Activated CD4-positive, alpha-beta T cell treated with anti-CD3 and anti-CD28 coated beads, Interleukin-2, amount 10 ng/mL, durations not matched to agents 24 days and 14 days (primary cell): Measurements from ENCODE around the gene TCN2. TPM values are rescaled to one million over a fixed set of nuclear protein-coding genes. Genes with fewer than 3 reads are reported as not detected.

ENCODE experiments used
- total RNA-seq: library from RNA; stranded (reverse); gene quantifications from 2 replicates; pipeline ENCODE4 v1.2.3, GENCODE V29; 2022

Gene TCN2
- total RNA-seq, 1 donor from 2014 or later: 0.35 TPM

Other genes with a start within 250 kb of the TCN2 start
- gene RNF215, start 219.8 kb upstream of the TCN2 start, total RNA-seq: 10.4 and 15.2 TPM in 2 replicates
- gene SEC14L2, start 210.2 kb upstream of the TCN2 start, total RNA-seq: 25.1 and 26.7 TPM in 2 replicates
- 79.3 and 80.5 TPM in 2 replicates for gene MTFP1, start 181.4 kb upstream of the TCN2 start, total RNA-seq
- not detected in 2 replicates for gene SEC14L3, start 135.2 kb upstream of the TCN2 start, total RNA-seq
- not detected in 2 replicates for gene SEC14L4, start 101.5 kb upstream of the TCN2 start, total RNA-seq
- gene SEC14L6, start 60.4 kb upstream of the TCN2 start, total RNA-seq: not detected in 2 replicates
- not detected in 2 replicates for gene GAL3ST1, start 32.5 kb upstream of the TCN2 start, total RNA-seq
- gene PES1, start 15.3 kb upstream of the TCN2 start, total RNA-seq: 170 and 173 TPM in 2 replicates
- gene SLC35E4, start 28.6 kb downstream of the TCN2 start, total RNA-seq: 6.6 and 7.4 TPM in 2 replicates
- gene DUSP18, start 60.7 kb downstream of the TCN2 start, total RNA-seq: 8.0 and 10.3 TPM in 2 replicates
- gene OSBP2, start 87.7 kb downstream of the TCN2 start, total RNA-seq: 2.1 and 2.6 TPM in 2 replicates